ENCODE results near the gene MCF2L. TPM values are rescaled to one million over a fixed set of nuclear protein-coding genes. Genes with fewer than 3 reads are reported as not detected.

The MCF2L gene
- total RNA-seq, 1 donor from 2014 or later: under 0.01 TPM

DNA sequence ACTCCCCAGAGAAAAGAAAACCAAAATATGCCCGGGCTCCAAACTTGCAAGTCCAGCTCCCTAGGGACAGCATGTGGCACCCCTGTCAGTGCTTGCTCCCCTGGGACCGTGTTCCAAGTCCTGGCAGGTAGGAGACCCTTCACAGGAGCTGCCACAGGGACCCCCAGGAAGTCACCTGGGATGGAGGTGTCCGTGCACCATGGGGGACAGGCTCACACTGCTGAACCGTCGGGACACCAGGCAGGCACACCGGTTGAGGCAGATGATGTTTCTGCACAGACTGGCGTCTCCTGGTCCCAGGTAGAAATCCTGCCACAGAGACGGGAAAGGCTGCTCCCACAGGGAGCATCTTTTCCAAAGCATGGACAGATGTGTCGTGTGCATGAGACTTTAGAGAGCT is 177.7 kb downstream of the MCF2L start:
- Histone ChIP-seq H3K4me3 (ENCODE audit: low read depth, low read length) (no peak overlapping the region), H3K27me3 (ENCODE audit: control insufficient read depth, insufficient read depth, low read length) (no peaks in the 10 kb centered on the region), H3K36me3 (ENCODE audit: control insufficient read depth, insufficient read depth, low read length) (no peaks in the 10 kb centered on the region)
- TF ChIP-seq, protein P1, sequence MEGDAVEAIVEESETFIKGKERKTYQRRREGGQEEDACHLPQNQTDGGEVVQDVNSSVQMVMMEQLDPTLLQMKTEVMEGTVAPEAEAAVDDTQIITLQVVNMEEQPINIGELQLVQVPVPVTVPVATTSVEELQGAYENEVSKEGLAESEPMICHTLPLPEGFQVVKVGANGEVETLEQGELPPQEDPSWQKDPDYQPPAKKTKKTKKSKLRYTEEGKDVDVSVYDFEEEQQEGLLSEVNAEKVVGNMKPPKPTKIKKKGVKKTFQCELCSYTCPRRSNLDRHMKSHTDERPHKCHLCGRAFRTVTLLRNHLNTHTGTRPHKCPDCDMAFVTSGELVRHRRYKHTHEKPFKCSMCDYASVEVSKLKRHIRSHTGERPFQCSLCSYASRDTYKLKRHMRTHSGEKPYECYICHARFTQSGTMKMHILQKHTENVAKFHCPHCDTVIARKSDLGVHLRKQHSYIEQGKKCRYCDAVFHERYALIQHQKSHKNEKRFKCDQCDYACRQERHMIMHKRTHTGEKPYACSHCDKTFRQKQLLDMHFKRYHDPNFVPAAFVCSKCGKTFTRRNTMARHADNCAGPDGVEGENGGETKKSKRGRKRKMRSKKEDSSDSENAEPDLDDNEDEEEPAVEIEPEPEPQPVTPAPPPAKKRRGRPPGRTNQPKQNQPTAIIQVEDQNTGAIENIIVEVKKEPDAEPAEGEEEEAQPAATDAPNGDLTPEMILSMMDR (IDR thresholded peaks at IDR 0.05; ENCODE audit: insufficient read depth, low read length, severe bottlenecking): no peak
- FAIRE-seq (no peak), DNase-seq (ENCODE audit: low read depth) (no peak)

DNA sequence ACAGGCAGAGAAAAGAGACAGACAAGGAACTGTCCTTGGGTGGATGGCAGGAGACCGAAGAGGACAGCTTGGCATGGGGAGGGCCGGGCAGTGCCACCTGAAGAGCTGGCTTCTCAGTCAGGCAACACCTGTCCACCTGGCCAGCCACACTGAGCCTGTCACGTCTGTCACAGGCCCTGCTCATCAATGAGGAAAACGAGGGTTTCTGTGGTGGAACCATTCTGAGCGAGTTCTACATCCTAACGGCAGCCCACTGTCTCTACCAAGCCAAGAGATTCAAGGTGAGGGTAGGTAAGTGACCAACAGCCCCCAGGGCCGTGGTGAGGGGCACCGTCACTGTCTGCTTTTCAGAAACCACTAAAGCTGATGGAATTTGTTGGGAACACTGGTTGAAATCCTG is 178.2 kb downstream of the MCF2L start:
- DNase-seq (ENCODE audit: low read depth): no peak
- H3K36me3 ChIP-seq (ENCODE audit: control insufficient read depth, insufficient read depth, low read length): no peaks in the 10 kb centered on the region
- FAIRE-seq: no peak
- peaks cover 3% of the 10 kb centered on the region for H3K27me3 ChIP-seq (ENCODE audit: control insufficient read depth, insufficient read depth, low read length)
- no peak overlapping the region for H3K4me3 ChIP-seq (ENCODE audit: low read depth, low read length)
- TF ChIP-seq, protein P1 (IDR thresholded peaks at IDR 0.05; ENCODE audit: insufficient read depth, low read length, severe bottlenecking): no peak

DNA sequence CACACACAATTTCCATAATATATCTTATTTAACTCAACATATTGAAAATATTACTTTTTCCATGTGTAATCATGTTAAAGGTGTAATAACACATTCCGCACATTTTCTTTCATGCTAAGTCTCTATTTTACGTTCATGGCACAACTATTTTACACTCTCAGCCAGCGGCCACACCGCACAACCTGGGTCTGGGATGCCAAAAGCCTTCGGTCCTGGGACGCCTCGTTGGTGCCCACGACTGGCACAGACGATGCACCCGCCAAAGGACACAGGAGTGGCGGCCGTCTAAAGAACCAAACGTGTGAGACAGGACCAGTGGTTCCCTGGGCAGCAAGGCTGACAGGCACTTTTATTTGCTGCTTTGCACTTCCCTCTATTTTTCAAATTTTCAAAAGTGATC is 179.4 kb downstream of the MCF2L start:
- FAIRE-seq (no peak), DNase-seq (ENCODE audit: low read depth) (no peak)
- Histone ChIP-seq H3K36me3 (ENCODE audit: control insufficient read depth, insufficient read depth, low read length) (no peaks in the 10 kb centered on the region), H3K4me3 (ENCODE audit: low read depth, low read length) (no peak overlapping the region), H3K27me3 (ENCODE audit: control insufficient read depth, insufficient read depth, low read length) (peaks cover 5% of the 10 kb centered on the region)
- TF ChIP-seq, protein P1 (IDR thresholded peaks at IDR 0.05; ENCODE audit: insufficient read depth, low read length, severe bottlenecking): no peak

DNA sequence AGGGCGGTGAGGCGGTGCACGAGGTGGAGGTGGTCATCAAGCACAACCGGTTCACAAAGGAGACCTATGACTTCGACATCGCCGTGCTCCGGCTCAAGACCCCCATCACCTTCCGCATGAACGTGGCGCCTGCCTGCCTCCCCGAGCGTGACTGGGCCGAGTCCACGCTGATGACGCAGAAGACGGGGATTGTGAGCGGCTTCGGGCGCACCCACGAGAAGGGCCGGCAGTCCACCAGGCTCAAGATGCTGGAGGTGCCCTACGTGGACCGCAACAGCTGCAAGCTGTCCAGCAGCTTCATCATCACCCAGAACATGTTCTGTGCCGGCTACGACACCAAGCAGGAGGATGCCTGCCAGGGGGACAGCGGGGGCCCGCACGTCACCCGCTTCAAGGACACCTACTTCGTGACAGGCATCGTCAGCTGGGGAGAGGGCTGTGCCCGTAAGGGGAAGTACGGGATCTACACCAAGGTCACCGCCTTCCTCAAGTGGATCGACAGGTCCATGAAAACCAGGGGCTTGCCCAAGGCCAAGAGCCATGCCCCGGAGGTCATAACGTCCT is 180.0 kb downstream of the MCF2L start:
- Histone ChIP-seq H3K4me3 (ENCODE audit: low read depth, low read length) (no peak overlapping the region), H3K27me3 (ENCODE audit: control insufficient read depth, insufficient read depth, low read length) (peaks cover 5% of the 10 kb centered on the region), H3K36me3 (ENCODE audit: control insufficient read depth, insufficient read depth, low read length) (no peaks in the 10 kb centered on the region)
- DNase-seq (ENCODE audit: low read depth) (no peak), FAIRE-seq (no peak)
- TF ChIP-seq, protein P1 (IDR thresholded peaks at IDR 0.05; ENCODE audit: insufficient read depth, low read length, severe bottlenecking): no peak

Other genes with a start within 250 kb of the MCF2L start
- gene F7, start 136.6 kb downstream of the MCF2L start, total RNA-seq: not detected in 2 replicates
- 0.26 TPM in 1 of 2 replicates, not detected in the other for gene F10, start 153.6 kb downstream of the MCF2L start, total RNA-seq
- not detected in 2 replicates for gene PROZ, start 189.4 kb downstream of the MCF2L start, total RNA-seq
- gene PCID2, start 239.5 kb downstream of the MCF2L start, total RNA-seq: 55.3 and 61.1 TPM in 2 replicates
- gene CUL4A, start 240.4 kb downstream of the MCF2L start, total RNA-seq: 84.0 and 104 TPM in 2 replicates